Activated CD8-positive, alpha-beta memory T cell treated with anti-CD3 and anti-CD28 coated beads for 36 hours (primary cell): ENCODE results near the gene ROCK2. TPM values are rescaled to one million over a fixed set of nuclear protein-coding genes. Genes with fewer than 3 reads are reported as not detected.
"Not testable (repeated sequence)": the region's sequence is repeated elsewhere in the genome, so short reads cannot be mapped to it uniquely, and the experiment has no call there.

ENCODE experiments used
- CTCF ChIA-PET: fragments of 350-600 bp; sonication (Branson Sonifier 250); formaldehyde crosslinking; loops from one replicate; lab custom pipeline; 2021; ENCODE audit warnings: antibody characterized with exemption; lab: Charles Lee
- POLR2A ChIA-PET: fragments of 350-600 bp; sonication (Branson Sonifier 250); formaldehyde crosslinking; loops from one replicate; lab custom pipeline; 2021; ENCODE audit warnings: antibody characterized with exemption; lab: Charles Lee
- total RNA-seq, 2 experiments: library from RNA; stranded (reverse); gene quantifications; one replicate each; pipeline ENCODE4 v1.2.3, GENCODE V29; 2021

ROCK2 gene
- total RNA-seq, 2 experiments from 2014 or later: 20.7 to 20.8 TPM

GRCh38 chr2:11344956-11345677, 681 bp upstream of the ROCK2 start:
- ChIA-PET CTCF (interaction anchor here (1.0 to 1.2 kb wide), 2 partner anchors 121 to 213 kb away, joined by 3 read pairs; partner anchors contain the start of gene E2F6), POLR2A (interaction anchor here (1.0 to 2.6 kb wide), 2 partner anchors 190 to 402 kb away, joined by 3 to 10 read pairs; partner anchors contain the start of gene SLC66A3)

GRCh38 chr2:11343650-11344341, 640 bp downstream of the ROCK2 start:
- ChIA-PET CTCF (interaction anchor here (1.2 kb wide), 1 partner anchor 123 kb away, joined by 3 read pairs; the partner anchor contains the start of gene E2F6), POLR2A (interaction anchor here (0.6 to 2.6 kb wide), 4 partner anchors 182 to 403 kb away, joined by 3 to 10 read pairs (median 4); partner anchors contain the start of gene SLC66A3)

GRCh38 chr2:11343368-11343649, 1.1 kb downstream of the ROCK2 start:
- ChIA-PET POLR2A (interaction anchor here (1.0 to 2.6 kb wide), 2 partner anchors 188 to 210 kb away, joined by 5 to 10 read pairs; partner anchors contain the start of gene SLC66A3), CTCF (no interaction called here)

DNA sequence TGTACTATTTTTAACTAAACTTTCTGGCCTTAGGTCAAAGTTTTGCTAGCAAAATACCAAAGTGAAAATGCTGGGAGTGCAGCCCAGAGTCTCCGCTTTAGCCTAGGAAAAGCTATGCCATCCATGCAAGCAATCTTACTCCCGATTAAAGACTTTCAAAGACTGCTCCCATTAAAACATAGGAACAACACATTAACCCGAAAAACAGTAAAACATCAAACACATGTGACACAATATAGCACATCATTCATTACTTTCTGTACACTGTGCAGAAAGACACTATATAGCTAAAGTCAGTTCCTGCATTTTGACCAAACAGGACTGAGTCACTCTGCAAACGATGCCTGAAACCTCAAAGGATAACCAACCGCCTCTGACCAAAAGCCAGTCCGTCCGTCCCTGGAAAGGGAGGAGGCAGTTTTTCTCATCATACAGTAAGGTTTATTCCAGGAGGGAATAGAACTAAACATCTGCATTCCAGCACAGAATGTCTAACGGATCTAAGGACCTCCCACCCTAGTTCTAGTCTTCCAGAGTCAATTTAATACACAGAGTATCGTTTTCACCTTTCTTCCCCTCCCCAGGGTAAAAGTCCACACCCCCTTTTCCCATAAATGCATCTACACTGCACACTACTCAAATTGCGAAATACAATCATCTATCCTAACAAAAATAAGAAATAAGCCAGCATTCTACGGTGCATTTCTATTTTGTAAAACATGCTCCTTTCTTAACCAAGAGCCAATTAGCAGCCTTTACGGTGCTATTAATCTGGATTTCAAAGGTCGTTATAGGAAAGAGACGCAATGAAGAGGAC, 1.7 kb downstream of the ROCK2 start:
- POLR2A ChIA-PET: interaction anchor here (2.6 kb wide), 1 partner anchor 187 kb away, joined by 10 read pairs; the partner anchor contains the start of gene SLC66A3
- CTCF ChIA-PET: no interaction called here

DNA sequence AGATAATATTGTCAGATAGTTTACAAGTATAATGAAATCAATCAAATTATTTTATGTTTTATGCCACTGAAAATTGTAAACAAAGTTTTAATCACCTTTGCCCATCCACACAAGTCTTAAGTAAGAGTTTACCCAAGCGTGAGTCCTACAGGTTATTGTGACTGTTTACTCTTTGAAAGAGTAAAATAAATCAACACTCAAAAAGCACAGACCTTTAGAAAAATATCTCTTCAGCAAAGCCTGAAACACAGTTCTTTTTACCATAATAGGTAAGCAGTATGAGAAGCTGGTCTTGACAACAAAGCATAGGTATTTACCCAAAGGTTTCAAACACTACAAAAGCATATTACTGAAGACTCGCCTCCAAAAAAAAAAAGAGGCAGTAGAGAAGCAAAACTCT, 3.7 kb downstream of the ROCK2 start:
- CTCF ChIA-PET: interaction anchor here (0.7 kb wide), 1 partner anchor 217 kb away, joined by 3 read pairs; no protein-coding TSS in a partner anchor
- POLR2A ChIA-PET: no interaction called here

DNA sequence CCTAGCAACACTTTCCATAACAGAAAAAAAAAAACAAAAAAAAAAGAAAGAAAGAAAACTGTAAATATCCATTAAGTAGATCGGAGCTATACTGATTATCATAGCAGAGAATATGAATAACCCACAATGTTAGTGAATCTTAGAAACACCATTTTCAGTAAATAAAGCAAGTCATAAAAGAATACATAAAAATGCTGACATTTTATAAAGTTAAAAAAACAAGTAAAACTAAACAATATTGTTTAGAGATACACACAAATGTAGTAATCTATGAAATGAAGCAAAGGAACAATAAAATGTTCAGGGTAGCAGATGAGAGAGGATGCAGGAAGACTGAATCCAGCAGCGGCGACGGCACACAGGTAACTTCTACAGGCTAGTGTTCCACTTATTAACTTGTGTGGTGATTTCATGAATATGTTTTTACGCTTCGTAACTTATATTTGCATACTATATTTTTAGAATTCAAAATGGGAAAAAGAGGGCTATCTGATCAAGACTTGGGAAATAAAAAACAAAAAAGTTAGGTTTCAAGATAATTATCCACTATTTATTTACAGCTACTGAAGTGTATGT, 4.8 kb downstream of the ROCK2 start:
- ChIA-PET CTCF (no interaction called here), POLR2A (no interaction called here)

GRCh38 chr2:11338580-11338979, 5.9 kb downstream of the ROCK2 start:
- CTCF ChIA-PET: no interaction called here
- POLR2A ChIA-PET: interaction anchor here (0.6 kb wide), 1 partner anchor 140 kb away, joined by 5 read pairs; no protein-coding TSS in a partner anchor

DNA sequence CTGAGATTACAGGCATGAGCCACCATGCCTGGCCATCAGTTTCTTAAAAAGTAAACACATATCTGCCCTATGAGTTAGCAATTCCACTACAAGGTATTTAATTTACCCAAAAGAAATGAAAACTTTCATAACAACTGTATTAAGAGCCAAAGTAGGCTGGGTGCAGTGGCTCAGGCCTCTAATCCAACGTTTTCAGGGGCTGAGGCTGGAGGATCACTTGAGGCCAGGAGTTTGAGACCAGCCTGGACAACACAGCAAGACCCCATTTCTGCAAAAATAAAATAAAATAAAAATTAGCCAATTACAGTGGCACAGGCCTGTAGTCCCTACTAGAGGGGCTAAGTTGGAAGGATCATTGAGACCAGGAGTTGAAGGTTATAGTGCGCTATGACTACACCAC, 6.5 kb downstream of the ROCK2 start:
- ChIA-PET POLR2A (no interaction called here), CTCF (no interaction called here)

DNA sequence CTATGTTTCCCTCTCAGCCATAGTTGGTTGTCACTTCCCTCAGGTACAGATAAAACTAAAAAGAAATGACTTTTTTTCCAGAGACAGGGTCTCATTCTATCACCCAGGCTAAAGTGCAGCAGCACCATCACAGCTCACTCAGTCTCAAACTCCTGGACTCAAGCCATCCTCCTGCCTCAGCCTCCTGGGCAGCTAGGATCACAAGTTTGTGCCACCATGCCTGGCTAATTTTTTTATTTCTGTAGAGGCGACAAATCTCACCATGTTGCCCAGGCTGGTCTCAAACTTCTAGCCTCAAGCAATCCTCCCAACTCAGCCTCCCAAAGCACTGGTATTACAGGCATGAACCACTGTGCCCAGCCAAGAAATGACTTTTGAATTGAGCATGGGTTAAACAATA, 8.2 kb downstream of the ROCK2 start:
- ChIA-PET POLR2A (no interaction called here), CTCF (no interaction called here)

- POLR2A ChIA-PET: no interaction called here
- CTCF ChIA-PET: no interaction called here
Measured at GRCh38 chr2:11333427-11334183, 10.8 kb downstream of the ROCK2 start.

- POLR2A ChIA-PET: no interaction called here
- CTCF ChIA-PET: no interaction called here
Measured at GRCh38 chr2:11332596-11332995, 11.8 kb downstream of the ROCK2 start.

- ChIA-PET POLR2A (interaction anchor here (0.7 kb wide), 1 partner anchor 18 kb away, joined by 4 read pairs; no protein-coding TSS in a partner anchor), CTCF (no interaction called here)
Measured at GRCh38 chr2:11330457-11331142, 13.8 kb downstream of the ROCK2 start.

DNA sequence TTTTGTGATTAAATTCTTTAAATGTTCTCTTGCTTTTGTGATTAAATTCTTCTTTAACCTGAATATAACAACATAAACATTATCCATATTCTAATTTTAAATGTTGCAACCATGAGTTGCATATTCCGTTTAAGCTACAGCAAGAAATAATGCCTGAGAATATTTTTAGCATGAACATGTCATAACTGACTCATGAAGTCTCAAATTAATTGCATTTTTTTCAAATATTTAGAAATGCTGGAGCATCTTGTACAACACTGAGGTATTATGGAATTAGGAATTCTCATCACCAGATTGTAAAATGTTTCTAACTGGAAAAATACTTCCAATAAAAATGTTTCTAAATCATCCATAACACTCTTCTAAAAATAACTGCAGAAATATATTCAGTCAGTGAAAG, 14.7 kb downstream of the ROCK2 start:
- CTCF ChIA-PET: no interaction called here
- POLR2A ChIA-PET: no interaction called here

GRCh38 chr2:11328522-11328921, 15.9 kb downstream of the ROCK2 start:
- CTCF ChIA-PET, POLR2A ChIA-PET: not testable (repeated sequence)

DNA sequence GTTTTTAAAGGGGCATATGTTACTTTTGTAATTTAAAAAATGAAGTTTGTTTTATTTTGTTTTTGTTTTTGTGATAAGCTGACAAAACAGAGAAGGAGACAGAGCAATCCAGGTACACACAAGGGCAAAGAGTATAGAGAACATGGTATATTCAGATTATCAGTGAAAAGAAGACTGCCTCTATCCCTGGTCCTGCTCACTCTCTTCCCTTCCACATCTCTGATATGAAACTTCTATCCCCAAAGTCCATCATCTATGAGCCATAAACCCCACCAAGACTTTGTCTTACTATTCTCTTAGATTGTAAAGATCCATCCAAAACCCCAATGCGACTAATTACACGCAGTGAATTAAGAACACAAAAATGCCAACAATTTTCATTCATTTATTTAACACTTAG, 16.6 kb downstream of the ROCK2 start:
- ChIA-PET POLR2A (no interaction called here), CTCF (no interaction called here)

- POLR2A ChIA-PET: no interaction called here
- CTCF ChIA-PET: no interaction called here
Measured at GRCh38 chr2:11326677-11327211, 17.7 kb downstream of the ROCK2 start.

GRCh38 chr2:11325961-11326676, 18.3 kb downstream of the ROCK2 start:
- POLR2A ChIA-PET: no interaction called here
- CTCF ChIA-PET: no interaction called here
